NK-92 treated with Interleukin-12 subunit alpha and Interleukin-12 subunit beta, amount 100 ng/mL, for 24 hours (cell line): Measurements from ENCODE around the gene SYNDIG1.

Source experiments
- DNase-seq: peaks from one replicate; lab custom pipeline; 2025; lab: John Stamatoyannopoulos, UW

The SYNDIG1 gene

GRCh38 chr20:24694157-24694726 lies 224.8 kb downstream of the SYNDIG1 start:
- DNase-seq = no peak

- no peak for DNase-seq
Measured at GRCh38 chr20:24694727-24695528, 225.5 kb downstream of the SYNDIG1 start.

- DNase-seq = no peak
Measured at GRCh38 chr20:24695529-24696225, 226.2 kb downstream of the SYNDIG1 start.

GRCh38 chr20:24696396-24696795 lies 227.0 kb downstream of the SYNDIG1 start:
- DNase-seq = no peak

- DNase-seq = no peak
Measured at GRCh38 chr20:24697411-24697810, 228.0 kb downstream of the SYNDIG1 start.

GRCh38 chr20:24698189-24698588 lies 228.8 kb downstream of the SYNDIG1 start:
- DNase-seq = no peak

- no peak for DNase-seq
Measured at GRCh38 chr20:24698706-24699206, 229.3 kb downstream of the SYNDIG1 start.

- DNase-seq = no peak
Measured at GRCh38 chr20:24699321-24700165, 230.1 kb downstream of the SYNDIG1 start.

- no peak for DNase-seq
Measured at GRCh38 chr20:24700166-24700860, 230.9 kb downstream of the SYNDIG1 start.

- no peak for DNase-seq
Measured at GRCh38 chr20:24701027-24701426, 231.6 kb downstream of the SYNDIG1 start.

GRCh38 chr20:24701668-24702067 lies 232.2 kb downstream of the SYNDIG1 start:
- DNase-seq = no peak

- DNase-seq = no peak
Measured at GRCh38 chr20:24702501-24703283, 233.3 kb downstream of the SYNDIG1 start.

GRCh38 chr20:24703284-24703610 lies 233.8 kb downstream of the SYNDIG1 start:
- no peak for DNase-seq

GRCh38 chr20:24704899-24705298 lies 235.5 kb downstream of the SYNDIG1 start:
- no peak for DNase-seq

GRCh38 chr20:24705486-24705885 lies 236.1 kb downstream of the SYNDIG1 start:
- no peak for DNase-seq

- no peak for DNase-seq
Measured at GRCh38 chr20:24708411-24709295, 239.2 kb downstream of the SYNDIG1 start.
